Measurements from ENCODE around the gene RPH3AL. TPM values are rescaled to one million over a fixed set of nuclear protein-coding genes. Genes with fewer than 3 reads are reported as not detected.
"Not testable (repeated sequence)": the region's sequence is repeated elsewhere in the genome, so short reads cannot be mapped to it uniquely, and the experiment has no call there.

Gene RPH3AL
- total RNA-seq, 1 experiment from 2014 or later: 28.8 TPM

DNA sequence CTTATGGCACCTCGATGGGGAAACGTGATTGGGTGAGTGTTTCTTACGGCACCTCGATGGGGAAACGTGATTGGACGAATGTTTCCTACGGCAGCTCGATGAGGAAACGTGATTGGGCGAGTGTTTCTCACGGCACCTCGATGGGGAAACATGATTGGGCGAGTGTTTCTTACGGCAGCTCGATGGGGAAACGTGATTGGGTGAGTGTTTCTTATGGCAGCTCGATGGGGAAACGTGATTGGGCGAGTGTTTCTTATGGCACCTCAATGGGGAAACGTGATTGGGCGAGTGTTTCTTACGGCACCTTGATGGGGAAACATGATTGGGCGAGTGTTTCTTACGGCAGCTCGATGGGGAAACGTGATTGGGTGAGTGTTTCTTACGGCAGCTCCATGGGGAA, 146.1 kb downstream of the RPH3AL start:
- DNase-seq (ENCODE audit: low read depth); in situ Hi-C loops (cut with HindIII; ENCODE audit: low pct_unique_long_range_greater_than_20kb, low sequenced_read_pairs): not testable (repeated sequence)

DNA sequence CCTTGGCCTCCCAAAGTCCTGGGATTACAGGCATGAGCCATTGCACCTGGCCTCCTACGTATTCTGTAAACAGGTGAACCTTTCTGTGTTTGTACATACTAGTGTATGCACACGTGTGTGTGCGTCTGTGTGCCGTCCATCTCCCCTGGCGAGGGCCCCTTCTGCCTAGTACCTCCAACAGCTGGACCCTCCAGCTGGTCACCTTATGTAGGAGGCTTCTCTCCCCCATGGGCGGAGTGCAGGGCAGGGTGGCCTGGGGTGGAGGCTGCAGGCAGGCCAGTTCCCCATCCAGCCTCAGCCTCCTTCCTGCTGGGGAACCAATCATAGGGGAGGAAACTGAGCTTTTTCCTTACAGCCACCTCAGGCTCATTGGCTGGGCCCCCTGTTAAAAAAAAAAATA, 146.8 kb downstream of the RPH3AL start:
- in situ Hi-C loops (cut with HindIII; ENCODE audit: low pct_unique_long_range_greater_than_20kb, low sequenced_read_pairs): no loop called here
- DNase-seq (ENCODE audit: low read depth): no peak

- in situ Hi-C loops (cut with HindIII; ENCODE audit: low pct_unique_long_range_greater_than_20kb, low sequenced_read_pairs): no loop called here
- DNase-seq (ENCODE audit: low read depth): no peak
Measured at GRCh38 chr17:205148-205669, 147.4 kb downstream of the RPH3AL start.

DNA sequence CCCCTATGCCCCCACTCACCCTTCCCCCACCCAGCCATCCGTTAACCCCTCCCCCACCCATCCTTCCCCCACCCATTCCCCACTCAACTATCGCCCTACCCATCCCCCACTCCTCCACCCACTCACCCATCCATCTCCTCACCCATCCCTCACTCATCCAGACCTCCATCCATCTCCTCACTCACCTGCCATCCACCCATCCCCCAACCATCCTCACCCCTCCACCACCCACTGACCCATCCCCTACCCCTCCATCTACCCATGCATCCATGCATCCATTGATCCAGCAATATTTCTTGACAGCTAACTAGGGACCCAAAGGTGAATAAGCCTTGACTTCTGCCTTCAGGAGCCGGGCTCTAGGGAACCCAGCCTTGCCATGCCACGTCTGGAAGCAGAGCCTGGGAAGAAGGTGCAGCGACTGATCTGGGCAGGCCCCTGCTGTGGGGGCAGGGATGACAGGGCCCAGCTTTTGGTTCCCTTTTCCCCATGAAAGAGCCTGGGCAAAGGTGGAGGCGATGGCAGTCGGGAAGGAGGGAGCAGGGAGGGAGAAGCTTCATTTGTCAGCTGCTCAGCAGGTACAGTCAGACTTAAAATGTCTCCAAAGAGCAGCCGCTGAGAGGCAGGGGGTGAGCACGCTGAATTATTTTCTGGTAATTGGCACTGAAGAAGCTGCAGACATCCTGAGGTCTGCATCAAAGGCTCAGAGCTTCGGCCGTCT, 148.0 kb downstream of the RPH3AL start:
- in situ Hi-C loops (cut with HindIII; ENCODE audit: low pct_unique_long_range_greater_than_20kb, low sequenced_read_pairs): no loop called here
- DNase-seq (ENCODE audit: low read depth): no peak

GRCh38 chr17:202501-202951, 150.1 kb downstream of the RPH3AL start:
- in situ Hi-C loops (cut with HindIII; ENCODE audit: low pct_unique_long_range_greater_than_20kb, low sequenced_read_pairs): no loop called here
- no peak for DNase-seq (ENCODE audit: low read depth)

GRCh38 chr17:201736-202135, 150.9 kb downstream of the RPH3AL start:
- DNase-seq (ENCODE audit: low read depth); in situ Hi-C loops (cut with HindIII; ENCODE audit: low pct_unique_long_range_greater_than_20kb, low sequenced_read_pairs): not testable (repeated sequence)

GRCh38 chr17:201257-201656, 151.3 kb downstream of the RPH3AL start:
- DNase-seq (ENCODE audit: low read depth); in situ Hi-C loops (cut with HindIII; ENCODE audit: low pct_unique_long_range_greater_than_20kb, low sequenced_read_pairs): not testable (repeated sequence)

GRCh38 chr17:200586-200985, 152.0 kb downstream of the RPH3AL start:
- in situ Hi-C loops (cut with HindIII; ENCODE audit: low pct_unique_long_range_greater_than_20kb, low sequenced_read_pairs): no loop called here
- DNase-seq (ENCODE audit: low read depth): no peak

DNA sequence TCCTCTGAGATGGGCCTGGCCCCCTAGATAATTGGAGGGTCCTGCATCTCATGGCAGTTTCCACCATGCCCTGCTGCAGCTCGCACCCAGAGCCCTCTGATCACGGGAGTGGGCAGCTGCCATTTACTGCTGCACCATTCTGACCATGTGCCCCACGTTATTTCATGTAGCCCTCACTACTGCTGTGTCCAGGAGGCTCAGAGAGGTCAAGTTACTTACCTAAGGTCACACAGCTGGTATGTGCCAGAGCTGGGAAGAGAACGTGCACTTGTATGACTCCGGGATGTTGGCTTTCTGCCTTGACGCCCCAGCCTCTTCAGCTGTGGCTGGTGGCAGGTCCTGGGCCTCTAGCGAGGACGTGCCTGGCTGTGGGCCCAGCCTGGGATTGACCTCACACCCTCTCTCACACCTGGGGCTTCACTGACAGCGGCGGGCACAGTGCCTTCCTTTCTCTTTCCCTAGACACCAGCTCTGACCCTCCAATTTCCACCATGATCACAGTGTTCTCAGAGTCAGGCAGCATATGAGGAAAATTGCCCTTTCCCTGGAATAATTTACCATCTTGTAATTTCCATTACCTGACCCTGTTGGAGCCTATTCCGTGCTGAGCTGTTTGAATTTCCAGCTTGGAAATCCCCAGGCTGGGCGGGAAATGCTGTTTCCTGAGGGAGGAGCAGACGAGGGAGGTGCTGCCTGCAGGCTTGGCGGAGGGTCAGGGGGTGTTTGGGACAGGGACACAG, 152.6 kb downstream of the RPH3AL start:
- in situ Hi-C loops (cut with HindIII; ENCODE audit: low pct_unique_long_range_greater_than_20kb, low sequenced_read_pairs): no loop called here
- DNase-seq (ENCODE audit: low read depth): peak; percentile 16

DNA sequence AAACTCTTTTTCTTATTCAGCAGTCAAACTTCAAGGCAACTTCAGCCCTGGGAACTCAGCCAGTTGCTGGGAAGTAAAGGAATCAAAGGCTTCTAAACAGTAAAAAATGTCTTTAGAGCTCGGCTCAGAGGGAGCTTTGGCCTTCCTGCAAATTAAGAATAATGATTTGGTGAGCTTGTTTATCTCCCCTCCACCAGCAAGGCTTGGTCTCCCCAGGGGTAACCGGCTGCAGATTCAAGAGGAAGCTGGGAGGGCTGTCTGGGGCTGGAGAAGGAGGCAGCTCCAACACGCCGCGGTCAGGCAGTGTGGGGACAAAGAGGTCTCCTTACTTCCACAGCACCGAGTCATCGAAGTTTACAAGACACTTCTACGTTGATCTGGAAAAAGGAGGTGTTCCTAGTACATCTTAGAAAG, 153.4 kb downstream of the RPH3AL start:
- in situ Hi-C loops (cut with HindIII; ENCODE audit: low pct_unique_long_range_greater_than_20kb, low sequenced_read_pairs): no loop called here
- DNase-seq (ENCODE audit: low read depth): no peak

- DNase-seq (ENCODE audit: low read depth); in situ Hi-C loops (cut with HindIII; ENCODE audit: low pct_unique_long_range_greater_than_20kb, low sequenced_read_pairs): not testable (repeated sequence)
Measured at GRCh38 chr17:198225-198624, 154.4 kb downstream of the RPH3AL start.

- no peak for DNase-seq (ENCODE audit: low read depth)
- in situ Hi-C loops (cut with HindIII; ENCODE audit: low pct_unique_long_range_greater_than_20kb, low sequenced_read_pairs): no loop called here
Measured at GRCh38 chr17:197352-197751, 155.3 kb downstream of the RPH3AL start.

- no peak for DNase-seq (ENCODE audit: low read depth)
- in situ Hi-C loops (cut with HindIII; ENCODE audit: low pct_unique_long_range_greater_than_20kb, low sequenced_read_pairs): no loop called here
Measured at GRCh38 chr17:194828-195602, 157.6 kb downstream of the RPH3AL start.

DNA sequence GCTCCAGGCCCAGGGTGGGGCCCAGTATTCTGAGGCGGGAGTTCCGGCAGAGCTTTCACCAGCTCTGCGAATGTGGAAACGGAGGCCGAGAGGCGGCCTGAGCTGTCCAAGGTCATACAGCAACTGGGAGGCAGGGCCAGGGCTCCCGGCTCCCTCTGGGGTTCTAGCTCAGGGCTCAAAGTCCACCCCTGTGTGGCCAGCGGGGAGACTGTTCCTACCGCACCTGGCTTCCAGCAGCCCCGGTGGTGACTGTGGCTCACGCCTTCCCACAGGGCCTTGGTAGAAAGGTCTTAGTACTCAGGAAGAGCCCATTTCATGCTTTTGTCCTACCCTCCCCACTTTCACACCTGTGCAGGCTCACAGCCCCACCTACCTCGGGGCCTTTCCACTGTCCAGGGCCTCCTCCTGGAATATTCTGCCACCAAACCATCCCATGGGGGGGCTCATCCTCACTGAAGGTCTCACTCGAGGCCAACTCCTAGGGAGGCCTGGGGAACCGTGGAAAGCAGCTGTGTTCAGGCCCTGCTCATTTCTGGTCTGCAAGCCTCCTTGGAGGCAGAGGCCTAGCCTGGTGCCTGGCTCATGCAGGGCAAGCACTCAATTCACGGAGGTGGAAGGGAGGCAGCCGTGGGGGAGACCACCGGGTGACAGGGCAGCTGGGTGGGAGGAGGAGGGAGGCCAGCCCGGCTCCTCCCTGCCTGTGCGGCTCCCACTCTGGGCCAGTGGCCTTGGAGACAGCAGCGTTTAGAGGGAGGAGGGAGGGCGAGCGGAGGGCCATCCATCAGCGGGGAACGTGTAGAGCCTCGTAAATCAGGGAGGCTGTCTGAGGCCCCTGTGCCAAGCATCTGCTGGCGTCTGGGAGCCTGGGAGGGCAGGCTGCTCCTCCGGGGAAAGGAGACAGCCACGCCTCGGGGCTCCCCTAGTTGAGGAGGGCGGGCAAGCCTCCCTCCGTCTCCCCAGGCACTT, 158.5 kb downstream of the RPH3AL start:
- in situ Hi-C loops (cut with HindIII; ENCODE audit: low pct_unique_long_range_greater_than_20kb, low sequenced_read_pairs): no loop called here

DNA sequence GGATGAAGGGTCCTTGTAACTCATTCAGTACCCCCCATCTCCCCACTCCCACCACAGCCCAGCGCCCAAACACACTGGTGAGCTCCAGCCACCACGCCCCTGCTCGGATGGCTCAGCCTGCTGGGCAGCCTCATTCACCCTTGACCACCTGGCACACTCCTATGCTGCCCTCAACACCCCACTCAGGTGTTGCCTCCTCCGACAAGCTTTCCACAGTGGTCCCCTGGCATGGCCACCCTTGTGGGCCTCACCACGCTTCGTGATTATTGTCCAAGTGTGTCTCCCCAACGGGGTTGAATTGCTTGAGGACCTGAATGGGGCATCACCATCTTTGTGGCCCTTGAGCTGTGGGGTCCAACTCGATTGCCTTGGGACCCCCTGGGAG, 159.2 kb downstream of the RPH3AL start:
- DNase-seq (ENCODE audit: low read depth): no peak

More for the DNA sequence above, 158.5 kb downstream of the RPH3AL start:
- no peak for DNase-seq (ENCODE audit: low read depth)

DNA sequence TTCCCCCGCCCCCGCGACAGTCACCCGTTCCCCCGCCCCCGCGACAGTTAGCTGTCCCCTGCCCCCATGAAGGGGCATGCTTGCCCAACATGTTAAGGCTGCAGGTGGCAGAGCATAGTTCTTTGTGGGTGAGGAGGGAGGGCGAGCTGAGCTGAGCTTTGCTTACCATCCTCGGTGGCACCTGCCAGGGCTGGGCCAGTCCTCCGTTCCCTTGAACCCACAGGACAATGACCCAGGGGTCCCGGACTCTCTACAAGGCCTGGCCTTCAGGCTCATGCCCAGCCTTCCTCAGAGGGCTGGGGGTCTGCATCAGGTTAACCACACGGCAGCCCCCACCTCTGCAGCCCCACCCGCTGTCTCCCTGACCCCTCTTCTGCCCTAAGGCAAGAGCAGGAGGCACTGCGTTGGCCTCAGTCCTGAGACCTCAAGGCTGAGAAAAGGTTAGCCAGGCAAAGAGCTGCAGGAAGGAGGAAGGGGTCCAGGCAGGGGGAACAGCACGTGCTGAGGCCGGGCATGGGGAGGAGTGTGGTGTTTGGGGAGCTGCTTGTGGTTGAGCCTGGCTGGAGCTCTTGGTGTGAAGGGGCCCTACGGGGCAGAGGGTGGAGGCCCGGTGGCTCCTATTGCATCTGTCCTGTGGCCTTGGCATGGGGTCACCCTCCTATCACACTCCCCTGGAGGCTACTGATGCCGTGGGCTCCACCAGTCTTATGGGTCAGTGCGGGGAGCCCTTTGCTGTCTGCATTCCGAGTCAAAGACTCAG, 159.8 kb downstream of the RPH3AL start:
- DNase-seq (ENCODE audit: low read depth): no peak
- in situ Hi-C loops (cut with HindIII; ENCODE audit: low pct_unique_long_range_greater_than_20kb, low sequenced_read_pairs): no loop called here

More for the DNA sequence above, 159.2 kb downstream of the RPH3AL start:
- in situ Hi-C loops (cut with HindIII; ENCODE audit: low pct_unique_long_range_greater_than_20kb, low sequenced_read_pairs): no loop called here

DNA sequence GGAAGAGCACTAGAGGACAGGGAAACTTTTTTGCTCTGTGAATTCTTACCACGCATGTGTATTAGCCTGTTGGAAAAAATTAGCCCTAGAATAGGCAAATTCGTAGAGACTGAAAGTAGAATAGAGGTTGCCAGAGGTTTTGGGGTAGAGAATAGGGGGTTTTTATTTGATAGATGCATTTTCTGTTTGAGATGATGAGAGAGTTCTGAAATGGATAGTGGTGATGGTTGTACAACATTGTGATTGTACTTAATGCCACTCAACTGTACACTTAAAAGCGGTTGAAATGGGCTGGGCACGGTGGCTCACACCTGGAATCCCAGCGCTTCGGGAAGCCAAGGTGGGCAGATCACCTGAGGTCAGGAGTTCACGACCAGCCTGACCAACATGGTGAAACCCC, 163.2 kb downstream of the RPH3AL start:
- DNase-seq (ENCODE audit: low read depth): no peak
- in situ Hi-C loops (cut with HindIII; ENCODE audit: low pct_unique_long_range_greater_than_20kb, low sequenced_read_pairs): no loop called here

Data from Caki2 (cell line).